Measurements from ENCODE around the gene MGA.

MGA gene

GRCh38 chr15:41804361-41804760, 144.2 kb downstream of the MGA start:
- Histone ChIP-seq H3K27ac (ENCODE audit: insufficient read depth, low read depth, low read length, poor library complexity, severe bottlenecking) (no peak overlapping the region), H3K27me3 (ENCODE audit: control insufficient read depth, insufficient read depth, low read length, poor library complexity, severe bottlenecking) (no peaks in the 10 kb centered on the region), H3K4me1 (ENCODE audit: control insufficient read depth, insufficient read depth, low read length) (no peaks in the 10 kb centered on the region), H3K9me3 (ENCODE audit: control insufficient read depth, low read length) (no peaks in the 10 kb centered on the region), H3K4me3 (ENCODE audit: insufficient read depth, low read depth, low read length) (no peak overlapping the region), H3K36me3 (ENCODE audit: control insufficient read depth, insufficient read depth, low read length) (no peaks in the 10 kb centered on the region)
- 94% methylated on average over 2 of the region's 2 CpGs for WGBS, 2 experiments

GRCh38 chr15:41804916-41805666, 144.9 kb downstream of the MGA start:
- H3K27me3 ChIP-seq (ENCODE audit: control insufficient read depth, insufficient read depth, low read length, poor library complexity, severe bottlenecking) = no peaks in the 10 kb centered on the region
- 95% methylated on average over 8 of the region's 8 CpGs for WGBS, 2 experiments
- H3K27ac ChIP-seq (ENCODE audit: insufficient read depth, low read depth, low read length, poor library complexity, severe bottlenecking) = no peak overlapping the region
- no peaks in the 10 kb centered on the region for H3K9me3 ChIP-seq (ENCODE audit: control insufficient read depth, low read length)
- H3K4me3 ChIP-seq (ENCODE audit: insufficient read depth, low read depth, low read length) = no peak overlapping the region
- no peaks in the 10 kb centered on the region for H3K4me1 ChIP-seq (ENCODE audit: control insufficient read depth, insufficient read depth, low read length)
- H3K36me3 ChIP-seq (ENCODE audit: control insufficient read depth, insufficient read depth, low read length) = no peaks in the 10 kb centered on the region

- WGBS, 2 experiments = 87 to 95% methylated on average over 2 to 3 of the region's 3 CpGs
- H3K27ac ChIP-seq (ENCODE audit: insufficient read depth, low read depth, low read length, poor library complexity, severe bottlenecking) = no peak overlapping the region
- no peak overlapping the region for H3K4me3 ChIP-seq (ENCODE audit: insufficient read depth, low read depth, low read length)
- H3K9me3 ChIP-seq (ENCODE audit: control insufficient read depth, low read length) = no peaks in the 10 kb centered on the region
- no peaks in the 10 kb centered on the region for H3K36me3 ChIP-seq (ENCODE audit: control insufficient read depth, insufficient read depth, low read length)
- H3K27me3 ChIP-seq (ENCODE audit: control insufficient read depth, insufficient read depth, low read length, poor library complexity, severe bottlenecking) = no peaks in the 10 kb centered on the region
- no peaks in the 10 kb centered on the region for H3K4me1 ChIP-seq (ENCODE audit: control insufficient read depth, insufficient read depth, low read length)
Measured at GRCh38 chr15:41805711-41806110, 145.5 kb downstream of the MGA start.

GRCh38 chr15:41806291-41807181, 146.3 kb downstream of the MGA start:
- WGBS, 2 experiments = 88 to 89% methylated on average over 10 of the region's 10 CpGs

GRCh38 chr15:41809121-41809520, 148.9 kb downstream of the MGA start:
- Histone ChIP-seq H3K9me3 (ENCODE audit: control insufficient read depth, low read length) (no peaks in the 10 kb centered on the region), H3K27me3 (ENCODE audit: control insufficient read depth, insufficient read depth, low read length, poor library complexity, severe bottlenecking) (no peaks in the 10 kb centered on the region), H3K36me3 (ENCODE audit: control insufficient read depth, insufficient read depth, low read length) (no peaks in the 10 kb centered on the region), H3K4me3 (ENCODE audit: insufficient read depth, low read depth, low read length) (no peak overlapping the region), H3K27ac (ENCODE audit: insufficient read depth, low read depth, low read length, poor library complexity, severe bottlenecking) (no peak overlapping the region), H3K4me1 (ENCODE audit: control insufficient read depth, insufficient read depth, low read length) (no peaks in the 10 kb centered on the region)
- 84 to 91% methylated on average over 2 of the region's 2 CpGs for WGBS, 2 experiments

More at GRCh38 chr15:41806291-41807181, 146.3 kb downstream of the MGA start:
- Histone ChIP-seq H3K4me3 (ENCODE audit: insufficient read depth, low read depth, low read length) (no peak overlapping the region), H3K9me3 (ENCODE audit: control insufficient read depth, low read length) (no peaks in the 10 kb centered on the region), H3K27me3 (ENCODE audit: control insufficient read depth, insufficient read depth, low read length, poor library complexity, severe bottlenecking) (no peaks in the 10 kb centered on the region), H3K27ac (ENCODE audit: insufficient read depth, low read depth, low read length, poor library complexity, severe bottlenecking) (no peak overlapping the region), H3K36me3 (ENCODE audit: control insufficient read depth, insufficient read depth, low read length) (no peaks in the 10 kb centered on the region), H3K4me1 (ENCODE audit: control insufficient read depth, insufficient read depth, low read length) (no peaks in the 10 kb centered on the region)

GRCh38 chr15:41809526-41810220, 149.5 kb downstream of the MGA start:
- no peaks in the 10 kb centered on the region for H3K9me3 ChIP-seq (ENCODE audit: control insufficient read depth, low read length)
- H3K4me3 ChIP-seq (ENCODE audit: insufficient read depth, low read depth, low read length) = no peak overlapping the region
- 88 to 90% methylated on average over 12 of the region's 12 CpGs for WGBS, 2 experiments
- no peaks in the 10 kb centered on the region for H3K4me1 ChIP-seq (ENCODE audit: control insufficient read depth, insufficient read depth, low read length)
- H3K36me3 ChIP-seq (ENCODE audit: control insufficient read depth, insufficient read depth, low read length) = no peaks in the 10 kb centered on the region
- H3K27me3 ChIP-seq (ENCODE audit: control insufficient read depth, insufficient read depth, low read length, poor library complexity, severe bottlenecking) = no peaks in the 10 kb centered on the region
- no peak overlapping the region for H3K27ac ChIP-seq (ENCODE audit: insufficient read depth, low read depth, low read length, poor library complexity, severe bottlenecking)

- WGBS, 2 experiments = 91 to 94% methylated on average over 5 of the region's 5 CpGs
- Histone ChIP-seq H3K9me3 (ENCODE audit: control insufficient read depth, low read length) (no peaks in the 10 kb centered on the region), H3K36me3 (ENCODE audit: control insufficient read depth, insufficient read depth, low read length) (no peaks in the 10 kb centered on the region), H3K4me1 (ENCODE audit: control insufficient read depth, insufficient read depth, low read length) (no peaks in the 10 kb centered on the region), H3K4me3 (ENCODE audit: insufficient read depth, low read depth, low read length) (no peak overlapping the region), H3K27ac (ENCODE audit: insufficient read depth, low read depth, low read length, poor library complexity, severe bottlenecking) (no peak overlapping the region), H3K27me3 (ENCODE audit: control insufficient read depth, insufficient read depth, low read length, poor library complexity, severe bottlenecking) (no peaks in the 10 kb centered on the region)
Measured at GRCh38 chr15:41810651-41811431, 150.6 kb downstream of the MGA start.

- Histone ChIP-seq H3K27ac (ENCODE audit: insufficient read depth, low read depth, low read length, poor library complexity, severe bottlenecking) (no peak overlapping the region), H3K4me3 (ENCODE audit: insufficient read depth, low read depth, low read length) (no peak overlapping the region), H3K27me3 (ENCODE audit: control insufficient read depth, insufficient read depth, low read length, poor library complexity, severe bottlenecking) (no peaks in the 10 kb centered on the region), H3K9me3 (ENCODE audit: control insufficient read depth, low read length) (no peaks in the 10 kb centered on the region), H3K4me1 (ENCODE audit: control insufficient read depth, insufficient read depth, low read length) (no peaks in the 10 kb centered on the region), H3K36me3 (ENCODE audit: control insufficient read depth, insufficient read depth, low read length) (no peaks in the 10 kb centered on the region)
- WGBS, 2 experiments = 64 to 70% methylated on average over 18 of the region's 18 CpGs
Measured at GRCh38 chr15:41811432-41812195, 151.4 kb downstream of the MGA start.

- 93 to 95% methylated on average over 11 of the region's 11 CpGs for WGBS, 2 experiments
- Histone ChIP-seq H3K4me3 (ENCODE audit: insufficient read depth, low read depth, low read length) (no peak overlapping the region), H3K9me3 (ENCODE audit: control insufficient read depth, low read length) (no peaks in the 10 kb centered on the region), H3K4me1 (ENCODE audit: control insufficient read depth, insufficient read depth, low read length) (no peaks in the 10 kb centered on the region), H3K27me3 (ENCODE audit: control insufficient read depth, insufficient read depth, low read length, poor library complexity, severe bottlenecking) (no peaks in the 10 kb centered on the region), H3K36me3 (ENCODE audit: control insufficient read depth, insufficient read depth, low read length) (peaks cover 3% of the 10 kb centered on the region), H3K27ac (ENCODE audit: insufficient read depth, low read depth, low read length, poor library complexity, severe bottlenecking) (no peak overlapping the region)
Measured at GRCh38 chr15:41812820-41813375, 152.7 kb downstream of the MGA start.
